GM18508 (cell line): ENCODE data around the gene MYBPC1.
"Not testable (repeated sequence)": the region's sequence is repeated elsewhere in the genome, so short reads cannot be mapped to it uniquely, and the experiment has no call there.

Experiments
- ATAC-seq: cut with Tn5 transposase; IDR thresholded peaks from one replicate; pipeline ENCODE4 v1.9.1; 2021; ENCODE audit warnings: moderate number of reproducible peaks; ENCODE audit not compliant: insufficient read depth, unreplicated experiment

MYBPC1 gene

DNA sequence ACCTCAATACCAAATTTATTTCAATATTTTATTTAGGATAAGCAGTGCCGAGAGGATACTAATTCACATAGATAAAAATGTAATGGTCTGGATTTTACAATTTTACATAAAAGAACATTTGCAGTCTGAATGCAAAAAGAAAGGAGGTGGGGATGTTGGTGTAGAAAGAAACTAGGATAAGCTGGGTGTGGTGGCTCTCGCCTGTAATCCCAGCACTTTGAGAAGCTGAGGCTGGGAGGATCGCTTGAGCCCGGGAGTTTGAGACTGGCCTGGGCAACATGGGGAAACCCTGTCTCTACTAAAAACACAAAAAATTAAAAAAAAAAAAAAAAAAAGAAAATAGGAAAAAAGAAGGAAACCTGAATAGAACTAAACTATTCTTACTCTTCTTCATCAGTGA lies 127.6 kb downstream of the MYBPC1 start:
- no peak for ATAC-seq

DNA sequence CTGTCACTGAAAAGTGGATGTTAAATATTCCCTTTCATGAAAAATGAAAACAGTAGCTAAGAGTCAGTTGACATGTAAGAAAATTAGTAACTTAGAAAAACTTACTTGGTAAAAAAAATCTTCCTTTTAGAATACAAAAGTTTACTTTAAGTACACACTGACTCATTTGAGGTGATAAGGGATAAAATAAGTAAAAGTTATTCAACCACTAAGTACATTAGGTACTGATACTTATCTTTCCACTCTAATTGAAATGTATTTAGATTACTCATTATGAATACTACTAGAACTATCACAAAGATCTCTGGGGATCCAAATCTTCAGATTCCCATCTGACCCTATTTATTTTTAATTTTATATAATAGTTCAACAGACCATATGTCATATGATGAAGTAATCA lies 132.3 kb downstream of the MYBPC1 start:
- no peak for ATAC-seq

DNA sequence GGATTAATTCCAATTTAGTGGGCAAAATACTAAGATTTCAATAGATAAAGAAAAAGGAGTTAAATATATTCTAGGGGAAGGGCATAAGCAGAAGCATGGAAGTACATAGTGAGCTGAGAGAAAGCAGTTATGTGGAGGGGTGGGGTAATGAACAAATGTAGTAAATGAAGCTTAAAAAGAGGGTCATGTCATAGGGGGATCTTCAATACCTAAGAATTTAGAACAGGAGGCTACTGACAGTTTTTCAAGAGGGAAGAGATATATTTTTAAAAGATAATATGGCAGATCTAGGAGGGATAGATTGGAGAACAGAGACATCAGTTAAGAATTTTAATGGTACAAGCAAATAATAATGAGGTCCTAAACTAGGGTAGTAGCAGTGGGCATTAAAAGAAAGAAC lies 135.1 kb downstream of the MYBPC1 start:
- ATAC-seq = no peak

DNA sequence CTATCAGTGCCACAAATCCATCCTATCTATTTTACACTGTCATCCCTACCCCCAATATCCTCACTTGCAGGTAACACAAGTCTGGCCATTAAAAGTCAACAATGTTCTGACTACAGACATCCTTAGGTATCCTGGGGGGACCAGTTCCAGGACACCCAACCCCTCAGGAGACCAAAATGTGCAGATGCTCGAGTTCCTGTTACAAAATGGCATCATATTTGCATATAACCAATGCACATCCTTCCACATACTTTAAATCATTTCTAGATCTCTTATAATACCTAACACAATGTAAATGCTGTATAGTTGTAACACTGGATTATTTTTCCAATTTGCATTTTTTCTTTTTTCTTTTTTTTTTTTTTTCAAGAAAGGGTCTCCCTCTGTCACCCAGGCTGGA lies 137.5 kb downstream of the MYBPC1 start:
- no peak for ATAC-seq

DNA sequence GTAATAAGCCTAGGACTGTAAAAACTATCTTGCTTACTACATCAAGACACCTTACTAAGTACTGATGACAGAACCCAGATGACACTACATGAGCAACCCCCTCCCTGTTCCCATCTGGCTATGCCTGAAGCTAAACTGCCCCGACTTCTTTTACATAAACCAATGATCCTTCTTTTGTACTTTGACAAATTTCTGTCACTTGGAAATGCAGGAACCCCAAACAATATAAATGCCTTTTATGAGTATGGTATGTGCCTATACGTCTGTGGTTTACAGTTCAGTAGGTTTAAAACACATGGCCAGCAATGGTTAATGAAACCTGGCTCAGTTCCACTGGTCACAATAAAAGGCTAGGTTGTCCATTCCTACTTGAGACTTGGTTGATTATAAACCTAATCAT lies 138.4 kb downstream of the MYBPC1 start:
- no peak for ATAC-seq

DNA sequence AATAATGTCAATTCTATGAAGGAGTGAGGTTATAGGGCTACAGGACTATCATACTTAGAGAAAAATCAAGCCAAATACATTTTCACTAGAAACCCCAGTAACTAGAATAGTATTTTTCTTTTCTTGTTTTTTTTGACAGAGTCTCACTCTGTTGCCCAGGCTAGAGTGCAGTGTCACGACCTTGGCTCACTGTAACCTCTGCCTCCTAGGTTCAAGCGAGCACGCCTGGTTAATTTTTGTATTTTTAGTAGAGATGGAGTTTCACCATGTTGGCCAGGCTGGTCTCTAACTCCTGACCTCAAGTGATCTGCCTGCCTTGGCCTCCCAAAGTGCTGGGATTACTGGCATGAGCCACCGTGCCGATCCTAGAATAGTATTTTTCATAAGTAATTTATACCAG lies 139.7 kb downstream of the MYBPC1 start:
- not testable (repeated sequence) for ATAC-seq
